GM23248 (cell line): ENCODE results near the gene SBF2. TPM values are rescaled to one million over a fixed set of nuclear protein-coding genes. Genes with fewer than 3 reads are reported as not detected.
A peak's percentile ranks its signal among the peaks of the same experiment; 100 is the strongest.
"Not testable (repeated sequence)": the region's sequence is repeated elsewhere in the genome, so short reads cannot be mapped to it uniquely, and the experiment has no call there.

Experiments
- DNase-seq: peaks from one replicate; pipeline ENCODE4 v3.0.0-alpha.2; 2015
- H2AFZ ChIP-seq: fragments of 200-600 bp; sonication (generic); 2 replicates; pipeline ENCODE4 v1.6.1; 2016; ENCODE audit warnings: antibody characterized with exemption
- H3F3A ChIP-seq: fragments of 200-600 bp; sonication (generic); 2 replicates; pipeline ENCODE4 v1.6.1; 2016; ENCODE audit warnings: mild to moderate bottlenecking, antibody characterized with exemption, mixed run types; ENCODE audit not compliant: insufficient read depth
- H3K27ac ChIP-seq: fragments of 200-600 bp; sonication (generic); 2 replicates; pipeline ENCODE4 v1.5.1; 2016; ENCODE audit warnings: mild to moderate bottlenecking
- H3K27me3 ChIP-seq: fragments of 200-600 bp; sonication (generic); replicated peaks from 2 replicates; pipeline ENCODE4 v1.6.1; 2016; ENCODE audit warnings: mild to moderate bottlenecking; ENCODE audit not compliant: insufficient read depth
- H3K36me3 ChIP-seq: fragments of 200-600 bp; sonication (generic); 2 replicates; pipeline ENCODE4 v1.6.1; 2016; ENCODE audit warnings: low read depth, mild to moderate bottlenecking
- H3K4me1 ChIP-seq: fragments of 200-600 bp; sonication (generic); 2 replicates; pipeline ENCODE4 v1.6.1; 2016; ENCODE audit warnings: mild to moderate bottlenecking; ENCODE audit not compliant: insufficient read depth
- H3K4me2 ChIP-seq: fragments of 200-600 bp; sonication (generic); one replicate; pipeline ENCODE4 v1.6.1; 2016; ENCODE audit warnings: mild to moderate bottlenecking; ENCODE audit not compliant: unreplicated experiment
- H3K4me3 ChIP-seq: fragments of 200-600 bp; sonication (generic); 2 replicates; pipeline ENCODE4 v1.5.1; 2016; ENCODE audit warnings: mild to moderate bottlenecking
- H3K79me2 ChIP-seq: fragments of 200-600 bp; sonication (generic); 2 replicates; pipeline ENCODE4 v1.6.1; 2016; ENCODE audit warnings: mild to moderate bottlenecking; ENCODE audit not compliant: insufficient read depth
- H3K9ac ChIP-seq: fragments of 200-600 bp; sonication (generic); 2 replicates; pipeline ENCODE4 v1.6.1; 2016; ENCODE audit warnings: mild to moderate bottlenecking
- H3K9me2 ChIP-seq: fragments of 200-600 bp; sonication (generic); 2 replicates; pipeline ENCODE4 v1.6.1; 2016; ENCODE audit warnings: mixed run types, mild to moderate bottlenecking, moderate library complexity; ENCODE audit not compliant: insufficient read depth
- H3K9me3 ChIP-seq: fragments of 200-600 bp; sonication (generic); one replicate; pipeline ENCODE4 v1.6.1; 2017; ENCODE audit warnings: low read depth
- H4K20me1 ChIP-seq: fragments of 200-600 bp; sonication (generic); 2 replicates; pipeline ENCODE4 v1.6.0; 2016; ENCODE audit not compliant: insufficient read depth
- EZH2 ChIP-seq: fragments of 200-600 bp; sonication (generic); IDR thresholded peaks from 2 replicates; pipeline ENCODE4 v1.6.1; 2018; ENCODE audit warnings: antibody characterized with exemption, mild to moderate bottlenecking; ENCODE audit not compliant: insufficient read depth, poor library complexity, severe bottlenecking
- EZH2phosphoT487 ChIP-seq: fragments of 200-600 bp; sonication (generic); IDR thresholded peaks from 2 replicates; pipeline ENCODE4 v1.6.1; 2018; ENCODE audit warnings: antibody characterized with exemption, moderate library complexity, mild to moderate bottlenecking, low read depth; ENCODE audit not compliant: insufficient read depth
- WGBS, 2 experiments: methylation state at CpG; one replicate each; pipeline ENCODE4 v1.1.6; 2015 to 2017; ENCODE audit warnings: low lambda C conversion rate in 2 of 2, low coverage in 1 of 2; ENCODE audit errors: missing lambda C conversion rate in 2 of 2; 5-methylcytosine and 5-hydroxymethylcytosine counted together
- in situ Hi-C: fragments of 300-500 bp; cut with MboI; formaldehyde crosslinking; loops from 2 replicates; pipeline ENCODE4 v1.15.0; 2020
- polyA plus RNA-seq: library from polyadenylated mRNA; unstranded; fragments of >200 nt; fragmentation: Nextera tagmentation; extraction: Ambion mirVana; gene quantifications from 2 replicates; pipeline ENCODE4 v1.2.1, GENCODE V29; 2016
- total RNA-seq: library from RNA; depleted of rRNA; stranded (reverse); fragments of >200 nt; shearing (Covaris generic); gene quantifications from 2 replicates; pipeline ENCODE4 v1.2.3, GENCODE V29; 2014

Gene SBF2
- total and polyA plus RNA-seq, 2 experiments from 2014 or later: 21.9 to 32.7 TPM

DNA sequence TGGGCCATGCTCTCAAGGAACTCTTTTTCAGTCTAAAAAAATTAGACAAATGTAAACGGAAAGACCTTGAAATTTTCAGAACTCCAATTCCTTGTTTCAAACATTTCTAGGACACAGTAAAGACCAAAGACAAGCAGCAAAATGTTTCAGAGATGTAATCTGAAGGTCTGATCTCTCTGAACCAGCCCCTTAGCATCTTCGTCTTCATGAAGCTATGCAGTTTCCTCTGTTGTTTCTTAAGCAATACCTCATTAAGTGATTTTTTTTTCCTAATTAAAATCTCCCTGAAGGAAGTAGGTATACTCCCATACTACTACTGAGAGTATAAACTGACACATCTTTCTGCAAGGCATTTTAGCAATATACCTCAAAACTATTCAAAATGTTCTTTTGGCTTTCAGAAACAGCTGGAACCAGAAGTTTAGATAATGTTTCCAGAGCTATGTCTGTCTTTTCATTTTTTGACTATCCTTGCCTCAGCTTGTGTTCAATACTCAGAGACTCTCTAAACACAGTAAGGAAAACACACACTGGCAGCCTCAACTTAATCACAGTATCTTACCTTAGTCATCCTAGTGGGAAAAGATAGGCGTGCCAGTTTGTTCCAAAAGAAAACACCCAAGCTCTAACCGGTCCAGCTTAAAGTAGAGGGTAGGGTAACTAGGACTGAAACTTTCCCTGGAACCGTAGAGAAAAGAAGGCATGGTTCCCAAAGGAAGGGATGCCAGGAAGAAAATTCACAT is 25.1 kb downstream of the SBF2 start:
- Histone ChIP-seq H3K4me3 (no peak overlapping the region), H3K27me3 (no peaks in the 10 kb centered on the region), H3K79me2 (peaks cover 75% of the 10 kb centered on the region), H3K9me3 (no peaks in the 10 kb centered on the region), H4K20me1 (no peaks in the 10 kb centered on the region), H3F3A (peaks cover 8% of the 10 kb centered on the region), H3K4me2 (no peak overlapping the region), H3K27ac (no peak overlapping the region), H3K36me3 (no peaks in the 10 kb centered on the region), H3K9me2 (no peaks in the 10 kb centered on the region), H3K4me1 (peaks cover 24% of the 10 kb centered on the region), H2AFZ (no peak overlapping the region), H3K9ac (no peak overlapping the region)
- 64 to 68% methylated on average over 5 of the region's 5 CpGs for WGBS, 2 experiments
- DNase-seq: peak; percentile 49
- TF ChIP-seq EZH2: no peak
- in situ Hi-C loops: no loop called here

DNA sequence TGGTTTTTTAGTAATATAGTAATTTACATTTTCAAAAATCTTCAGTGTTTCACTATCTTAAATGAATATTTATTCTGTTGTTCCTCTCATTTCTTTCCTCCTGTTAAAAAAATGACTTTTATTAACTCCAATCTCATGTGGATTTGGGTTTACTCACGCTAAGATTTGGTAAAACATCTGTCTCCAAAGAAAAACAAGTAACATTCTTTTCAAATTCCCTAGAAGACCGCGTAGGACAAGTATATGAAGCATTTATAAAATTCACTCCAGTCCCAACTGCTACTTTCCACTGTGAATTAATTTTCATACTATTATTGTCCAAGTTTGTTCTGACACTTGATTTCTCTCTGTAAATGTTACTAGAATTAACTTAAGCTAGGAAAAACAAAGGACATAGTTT is 26.2 kb downstream of the SBF2 start:
- H2AFZ ChIP-seq: no peak overlapping the region
- H3K36me3 ChIP-seq: no peaks in the 10 kb centered on the region
- H3K4me2 ChIP-seq: no peak overlapping the region
- 75 to 80% methylated on average over 3 of the region's 3 CpGs for WGBS, 2 experiments
- H3K79me2 ChIP-seq: peaks cover 76% of the 10 kb centered on the region
- H3K9me2 ChIP-seq: no peaks in the 10 kb centered on the region
- H3K9me3 ChIP-seq: no peaks in the 10 kb centered on the region
- no peak for TF ChIP-seq EZH2phosphoT487
- TF ChIP-seq EZH2: no peak
- no peak overlapping the region for H3K4me3 ChIP-seq
- H3K27ac ChIP-seq: no peak overlapping the region
- peaks cover 10% of the 10 kb centered on the region for H3F3A ChIP-seq
- no peak overlapping the region for H3K9ac ChIP-seq
- H3K4me1 ChIP-seq: peaks cover 32% of the 10 kb centered on the region
- in situ Hi-C loops: no loop called here
- H3K27me3 ChIP-seq: no peaks in the 10 kb centered on the region
- H4K20me1 ChIP-seq: no peaks in the 10 kb centered on the region
- DNase-seq: no peak

DNA sequence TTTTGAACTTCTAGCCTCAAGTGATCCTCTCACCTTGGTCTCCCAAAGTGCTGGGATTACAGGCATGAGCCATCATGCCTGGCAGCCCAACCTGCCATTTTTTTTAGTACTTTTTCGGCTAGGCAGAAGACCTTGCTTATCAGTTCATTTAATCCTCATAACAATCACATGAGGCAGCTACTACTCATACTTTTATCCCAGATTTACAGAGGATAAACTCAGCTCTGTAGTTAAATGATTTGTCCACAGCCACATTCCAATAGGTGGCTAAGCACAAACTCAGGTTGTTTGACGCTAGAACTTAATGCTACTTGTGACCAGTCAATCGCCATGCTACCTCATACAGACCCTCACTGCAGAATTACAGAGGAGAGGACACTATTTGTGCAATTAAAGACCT is 28.1 kb downstream of the SBF2 start:
- Histone ChIP-seq H3K9ac (no peak overlapping the region), H4K20me1 (no peaks in the 10 kb centered on the region), H3K4me3 (no peak overlapping the region), H3F3A (peaks cover 10% of the 10 kb centered on the region), H3K27ac (no peak overlapping the region), H3K4me1 (peaks cover 48% of the 10 kb centered on the region), H3K4me2 (no peak overlapping the region), H3K79me2 (peaks cover 90% of the 10 kb centered on the region), H3K9me3 (no peaks in the 10 kb centered on the region), H2AFZ (no peak overlapping the region), H3K9me2 (no peaks in the 10 kb centered on the region), H3K36me3 (no peaks in the 10 kb centered on the region), H3K27me3 (no peaks in the 10 kb centered on the region)
- no peak for TF ChIP-seq EZH2phosphoT487
- TF ChIP-seq EZH2: no peak
- in situ Hi-C loops: no loop called here
- WGBS, 2 experiments: 56 to 58% methylated on average over 3 of the region's 3 CpGs
- DNase-seq: no peak

DNA sequence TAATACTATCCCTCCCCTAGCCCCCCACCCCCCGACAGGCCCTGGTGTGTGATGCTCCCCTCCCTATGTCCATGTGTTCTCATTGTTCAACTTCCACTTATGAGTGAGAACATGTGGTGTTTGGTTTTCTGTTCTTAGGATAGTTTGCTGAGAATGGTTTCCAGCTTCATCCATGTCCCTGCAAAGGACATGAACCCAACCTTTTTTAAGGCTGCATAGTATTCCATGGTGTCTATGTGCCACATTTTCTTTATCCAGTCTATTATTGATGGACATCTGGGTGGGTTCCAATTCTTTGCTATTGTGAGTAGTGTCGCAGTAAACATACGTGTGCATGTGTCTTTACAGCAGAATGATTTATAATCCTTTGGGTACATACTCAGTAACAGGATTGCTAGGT is 29.3 kb downstream of the SBF2 start:
- H3K36me3 ChIP-seq, H2AFZ ChIP-seq, H3K27me3 ChIP-seq, H3K27ac ChIP-seq, H3K9me2 ChIP-seq, H3K9ac ChIP-seq, H3K4me3 ChIP-seq, H4K20me1 ChIP-seq, H3K9me3 ChIP-seq, in situ Hi-C loops, H3F3A ChIP-seq, H3K4me2 ChIP-seq, DNase-seq: not testable (repeated sequence)
- H3K79me2 ChIP-seq: peaks cover 91% of the 10 kb centered on the region
- H3K4me1 ChIP-seq: peaks cover 48% of the 10 kb centered on the region
- 78 to 81% methylated on average over 3 of the region's 3 CpGs for WGBS, 2 experiments

DNA sequence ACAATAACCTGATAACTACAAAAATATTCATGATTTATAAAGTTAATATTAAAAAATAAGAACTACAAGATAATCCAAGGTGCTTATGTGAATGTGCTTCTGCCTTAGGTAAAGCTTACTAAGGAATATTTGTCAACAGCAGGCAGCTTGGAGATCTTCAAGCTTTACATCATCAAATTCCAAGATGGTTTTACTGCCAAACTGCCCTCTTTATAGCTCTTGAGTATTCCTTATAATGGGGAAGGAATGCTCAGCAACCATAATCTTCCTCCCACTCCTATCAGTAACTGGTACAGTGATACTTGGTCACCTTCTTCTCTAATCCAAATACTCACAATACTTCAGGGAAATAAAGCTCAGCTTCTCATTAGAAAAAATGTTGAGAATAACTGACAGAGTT is 30.1 kb downstream of the SBF2 start:
- peaks cover 91% of the 10 kb centered on the region for H3K79me2 ChIP-seq
- H3K27me3 ChIP-seq: no peaks in the 10 kb centered on the region
- H4K20me1 ChIP-seq: no peaks in the 10 kb centered on the region
- in situ Hi-C loops: no loop called here
- H3F3A ChIP-seq: peaks cover 10% of the 10 kb centered on the region
- 0 out of 2 replicates have a peak overlapping the region, but pooled peaks have one; percentile 22 for H3K4me3 ChIP-seq
- H2AFZ ChIP-seq: no peak overlapping the region
- H3K9me2 ChIP-seq: no peaks in the 10 kb centered on the region
- peak; percentile 81 for DNase-seq
- peak overlapping the region; percentile 39 for H3K4me2 ChIP-seq
- H3K36me3 ChIP-seq: no peaks in the 10 kb centered on the region
- H3K27ac ChIP-seq: peak overlapping the region; percentile 37
- peaks cover 43% of the 10 kb centered on the region for H3K4me1 ChIP-seq
- TF ChIP-seq EZH2 (no peak), EZH2phosphoT487 (no peak)
- no peak overlapping the region for H3K9ac ChIP-seq
- no peaks in the 10 kb centered on the region for H3K9me3 ChIP-seq
